Middle frontal gyrus (tissue), 1 donor: ENCODE measurements around the gene CCDC74A.
"Not testable (repeated sequence)": the region's sequence is repeated elsewhere in the genome, so short reads cannot be mapped to it uniquely, and the experiment has no call there.

Source experiments
- DNase-seq: peaks from one replicate; pipeline ENCODE4 v3.0.0-alpha.2; 2015; ENCODE audit warnings: low spot score; ENCODE audit errors: extremely low spot score

Gene CCDC74A

DNA sequence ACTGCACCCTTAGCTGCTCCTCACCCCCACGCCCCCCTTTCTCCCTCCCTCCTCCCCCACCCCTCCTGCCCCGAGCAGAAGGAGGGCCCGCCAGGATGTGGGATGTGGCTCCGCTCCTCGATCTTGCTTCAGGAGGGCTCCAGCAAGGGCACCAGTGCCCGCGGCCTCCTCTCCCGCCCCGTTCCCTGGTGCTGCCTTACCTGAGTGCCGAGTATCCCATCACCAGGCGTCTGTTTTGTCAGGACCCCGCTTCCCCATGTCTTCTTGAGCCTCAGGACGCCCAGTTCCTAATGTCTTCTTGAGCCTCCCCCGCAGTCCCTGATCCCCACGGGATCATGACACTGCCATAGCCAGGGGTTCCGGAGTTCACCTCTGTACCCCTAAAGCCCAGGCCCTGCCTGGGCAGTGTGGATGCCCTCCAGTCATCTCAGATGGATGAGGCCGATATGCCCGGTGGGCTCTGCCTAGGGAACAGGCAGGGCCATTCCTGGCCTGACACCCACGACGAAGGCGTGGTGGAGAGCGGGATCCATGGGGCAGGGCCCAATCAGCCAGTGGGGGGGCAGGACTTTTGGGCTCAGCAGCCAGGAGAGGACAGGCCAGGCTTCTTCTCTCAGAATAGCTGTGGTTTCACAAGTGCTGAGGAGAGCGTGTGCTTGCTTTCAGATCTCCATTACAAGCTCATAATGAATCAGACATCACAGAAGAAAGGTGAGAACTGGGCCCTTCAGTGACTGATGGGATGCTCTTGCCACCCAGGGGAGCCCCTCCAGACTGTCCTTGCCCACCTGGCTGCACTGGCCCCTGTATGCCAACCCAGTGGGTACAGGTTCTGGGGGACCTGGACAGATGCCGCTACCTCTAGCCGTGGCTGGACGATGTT is 1.5 kb downstream of the CCDC74A start:
- not testable (repeated sequence) for DNase-seq

DNA sequence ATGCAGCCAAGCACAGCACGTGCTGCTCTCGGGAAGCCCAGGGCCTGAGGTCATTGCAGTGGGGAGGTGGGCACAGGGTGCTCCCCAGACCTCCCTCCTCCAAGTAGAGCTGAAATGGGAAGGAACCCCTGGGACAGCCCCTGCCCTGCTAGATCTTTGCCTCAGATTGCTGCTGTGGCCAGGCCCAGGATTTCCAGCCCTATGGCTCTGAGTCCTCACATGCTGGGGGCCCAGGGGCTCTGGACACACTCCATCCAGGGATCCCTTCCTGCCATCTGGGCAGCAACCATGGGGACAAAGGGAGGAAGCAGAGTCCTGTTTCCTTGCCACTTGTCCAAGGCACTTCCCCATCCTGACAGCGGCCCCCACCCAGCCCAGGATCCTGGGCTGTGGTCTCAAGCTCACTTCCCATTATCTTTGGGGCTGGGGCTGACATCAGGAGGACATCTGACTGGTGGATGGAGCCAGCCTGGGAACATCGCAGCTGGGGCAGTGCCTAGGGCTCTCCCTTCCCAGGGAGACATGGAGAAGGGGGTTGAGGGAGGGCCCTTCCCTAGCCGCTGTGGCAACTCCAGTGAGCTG is 2.3 kb downstream of the CCDC74A start:
- not testable (repeated sequence) for DNase-seq

DNA sequence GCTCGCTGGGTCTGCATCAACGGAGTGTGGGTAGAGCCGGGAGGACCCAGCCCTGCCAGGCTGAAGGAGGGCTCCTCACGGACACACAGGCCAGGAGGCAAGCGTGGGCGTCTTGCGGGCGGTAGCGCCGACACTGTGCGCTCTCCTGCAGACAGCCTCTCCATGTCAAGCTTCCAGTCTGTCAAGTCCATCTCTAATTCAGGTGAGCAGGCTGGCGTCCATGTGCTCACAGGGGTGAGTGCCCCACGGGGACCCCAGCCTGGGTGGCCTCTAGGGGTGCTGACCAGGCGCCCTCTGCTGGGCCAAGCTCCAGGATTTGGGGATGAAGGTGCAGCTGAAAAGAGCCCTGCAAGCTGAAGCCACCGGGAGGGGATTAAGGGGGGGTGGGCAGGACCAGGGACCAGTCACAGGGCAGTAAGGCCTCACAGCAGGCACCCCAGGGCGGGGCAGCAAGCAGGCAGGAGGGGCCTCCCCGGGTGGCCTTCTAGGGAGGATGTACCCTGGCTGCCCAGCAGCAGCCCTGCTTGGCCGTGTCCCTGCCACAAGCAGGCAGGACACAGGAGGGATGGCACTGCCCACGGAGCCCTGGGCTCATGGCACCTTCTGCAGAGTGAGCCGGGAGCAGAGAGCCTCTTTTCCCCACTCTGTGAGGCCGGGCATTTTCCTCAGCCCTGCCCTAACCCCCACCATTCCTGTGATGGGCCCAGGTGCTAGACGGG is 3.1 kb downstream of the CCDC74A start:
- not testable (repeated sequence) for DNase-seq

DNA sequence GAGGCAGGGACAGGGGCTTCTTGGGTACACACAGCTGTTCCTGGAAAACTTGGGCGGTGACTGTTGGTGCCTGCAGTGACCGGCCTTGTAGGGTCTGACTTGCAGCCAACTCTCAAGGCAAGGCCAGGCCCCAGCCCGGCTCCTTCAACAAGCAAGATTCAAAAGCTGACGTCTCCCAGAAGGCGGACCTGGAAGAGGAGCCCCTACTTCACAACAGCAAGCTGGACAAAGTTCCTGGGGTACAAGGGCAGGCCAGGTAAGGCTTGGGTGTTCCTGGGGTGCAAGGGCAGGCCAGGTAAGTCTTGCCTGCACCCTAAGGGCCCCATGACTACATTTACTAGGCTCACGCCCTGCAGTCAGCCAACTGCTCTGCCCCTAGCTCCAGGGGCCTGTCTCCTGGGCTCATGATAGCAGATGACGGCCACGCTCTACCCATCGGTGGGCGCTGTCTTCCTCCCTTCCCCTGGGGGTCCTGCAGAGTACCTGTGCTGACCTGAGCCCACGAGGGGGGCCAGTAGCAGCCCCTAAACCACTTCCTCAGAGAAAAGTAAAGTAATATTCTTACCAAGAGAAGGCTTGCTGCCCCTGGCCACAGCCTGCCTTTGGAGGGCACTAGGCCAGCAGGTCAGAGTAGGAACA is 4.0 kb downstream of the CCDC74A start:
- not testable (repeated sequence) for DNase-seq

DNA sequence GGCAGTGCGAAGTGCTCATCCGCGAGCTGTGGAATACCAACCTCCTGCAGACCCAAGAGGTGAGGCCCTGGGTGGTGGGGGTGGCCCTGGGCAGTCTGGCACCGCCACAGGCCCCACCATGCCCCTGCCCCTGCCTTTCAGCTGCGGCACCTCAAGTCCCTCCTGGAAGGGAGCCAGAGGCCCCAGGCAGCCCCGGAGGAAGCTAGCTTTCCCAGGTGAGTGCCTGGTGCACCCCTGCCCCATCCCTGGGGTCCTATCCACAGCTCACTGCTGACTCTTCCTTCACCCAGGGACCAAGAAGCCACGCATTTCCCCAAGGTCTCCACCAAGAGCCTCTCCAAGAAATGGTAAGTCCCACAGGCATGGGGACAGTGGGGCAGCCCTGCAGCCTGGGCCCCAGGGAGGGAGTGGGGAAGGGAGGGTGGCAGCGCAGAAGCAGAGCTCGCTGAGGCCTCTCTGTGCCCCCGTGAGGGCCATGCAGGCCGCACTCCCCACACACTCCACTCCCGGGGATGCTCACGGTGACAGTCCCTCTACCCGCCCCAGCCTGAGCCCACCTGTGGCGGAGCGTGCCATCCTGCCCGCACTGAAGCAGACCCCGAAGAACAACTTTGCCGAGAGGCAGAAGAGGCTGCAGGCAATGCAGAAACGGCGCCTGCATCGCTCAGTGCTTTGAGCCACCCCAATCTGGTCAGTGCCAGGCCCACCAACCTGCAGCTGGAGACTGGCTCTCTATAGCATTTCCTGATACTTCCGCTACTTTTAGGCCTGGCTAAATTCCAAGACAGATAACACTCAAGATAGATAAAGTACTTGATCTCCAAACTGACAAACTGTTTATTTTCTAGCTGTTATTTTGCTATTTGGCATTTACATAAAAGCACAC is 5.3 kb downstream of the CCDC74A start:
- not testable (repeated sequence) for DNase-seq

DNA sequence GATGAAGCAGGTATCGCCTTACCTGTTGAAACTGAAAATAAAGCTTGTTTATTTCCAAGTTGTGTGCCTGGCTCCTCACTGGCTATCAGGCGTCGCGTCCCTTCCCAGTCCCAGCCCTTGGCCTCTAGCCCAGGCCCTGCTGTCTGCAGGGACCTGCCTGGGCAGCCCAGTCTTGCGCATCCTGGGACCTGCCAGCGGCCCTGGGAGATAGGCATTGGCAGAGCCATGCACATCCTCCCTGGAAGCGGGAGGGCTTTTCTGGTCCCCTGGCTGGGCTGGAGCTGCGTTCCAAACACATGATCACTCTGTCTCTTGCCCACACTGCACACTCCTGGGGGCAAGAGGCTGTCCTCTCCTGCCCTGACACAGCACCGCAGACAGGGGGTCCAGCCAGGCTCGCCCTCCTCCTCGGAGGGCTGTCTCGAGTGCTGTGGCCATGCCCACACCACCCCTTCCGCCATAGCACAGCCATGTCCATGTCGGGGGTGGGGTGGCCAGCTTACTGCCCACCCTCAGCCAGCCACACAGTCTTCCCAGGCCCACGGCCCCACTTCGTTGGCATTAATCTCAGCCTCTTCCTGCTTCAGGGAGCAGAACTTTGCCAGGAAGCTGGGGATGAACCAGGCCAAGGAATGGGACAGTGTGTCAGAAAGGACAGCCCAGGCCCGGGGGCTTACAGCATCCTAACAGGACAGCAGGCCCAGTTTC is 6.1 kb downstream of the CCDC74A start:
- DNase-seq = not testable (repeated sequence)

DNA sequence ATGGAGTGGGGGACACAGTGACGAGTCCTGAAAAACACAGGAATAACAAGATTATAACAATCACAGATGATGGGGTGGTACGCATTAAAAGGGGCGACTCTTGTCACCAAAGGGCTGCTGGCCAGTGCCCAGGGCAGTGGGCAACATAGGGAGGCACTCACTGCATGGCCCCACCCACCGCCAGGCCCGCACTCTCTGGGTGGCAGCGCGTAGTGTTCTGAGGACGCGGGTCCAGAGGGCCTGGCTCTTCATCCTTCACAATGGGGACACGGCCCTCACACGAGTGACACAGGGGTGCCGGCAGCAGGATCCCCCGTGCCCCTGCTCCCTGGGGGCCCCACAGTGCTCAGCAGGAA is 6.6 kb downstream of the CCDC74A start:
- DNase-seq = not testable (repeated sequence)

DNA sequence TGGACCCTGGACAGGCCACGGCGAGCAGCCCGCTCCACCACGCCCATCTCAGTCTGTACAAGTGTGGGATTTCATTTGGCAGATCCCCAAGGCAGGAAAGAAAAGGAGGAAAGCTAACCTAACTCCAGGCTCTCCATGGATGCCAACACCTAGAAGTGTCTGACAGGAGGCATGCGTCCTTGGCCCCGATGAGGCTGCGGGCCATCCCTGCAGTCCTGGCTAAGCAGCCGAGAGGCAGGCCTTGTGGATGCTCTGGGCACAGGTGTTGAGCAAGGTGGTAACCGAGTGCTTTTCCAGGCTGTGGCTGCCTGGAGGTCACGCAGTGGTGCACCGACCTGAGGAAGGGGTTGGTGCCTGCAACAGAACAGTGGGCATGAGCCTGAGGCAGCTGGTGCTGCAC is 7.3 kb downstream of the CCDC74A start:
- not testable (repeated sequence) for DNase-seq

DNA sequence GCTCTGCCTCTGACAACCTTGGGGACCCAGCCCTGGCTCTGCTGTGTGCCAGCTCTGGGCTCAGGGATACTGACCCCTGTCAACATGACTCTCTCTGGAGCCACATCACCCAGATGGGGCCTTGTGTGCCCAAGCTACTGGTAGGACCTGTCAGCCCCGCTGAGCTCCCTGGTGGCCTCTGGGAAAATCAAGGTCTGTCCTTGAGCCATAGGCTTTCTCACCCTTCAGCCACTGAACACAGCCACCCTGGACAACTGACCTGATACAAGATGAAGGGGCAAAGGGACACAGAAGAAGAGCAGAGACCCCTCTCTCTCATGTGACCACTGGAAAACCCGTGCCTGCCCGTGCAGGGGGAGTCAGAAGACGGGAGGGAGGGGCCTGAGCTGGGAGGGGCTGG is 7.8 kb downstream of the CCDC74A start:
- DNase-seq = no peak

DNA sequence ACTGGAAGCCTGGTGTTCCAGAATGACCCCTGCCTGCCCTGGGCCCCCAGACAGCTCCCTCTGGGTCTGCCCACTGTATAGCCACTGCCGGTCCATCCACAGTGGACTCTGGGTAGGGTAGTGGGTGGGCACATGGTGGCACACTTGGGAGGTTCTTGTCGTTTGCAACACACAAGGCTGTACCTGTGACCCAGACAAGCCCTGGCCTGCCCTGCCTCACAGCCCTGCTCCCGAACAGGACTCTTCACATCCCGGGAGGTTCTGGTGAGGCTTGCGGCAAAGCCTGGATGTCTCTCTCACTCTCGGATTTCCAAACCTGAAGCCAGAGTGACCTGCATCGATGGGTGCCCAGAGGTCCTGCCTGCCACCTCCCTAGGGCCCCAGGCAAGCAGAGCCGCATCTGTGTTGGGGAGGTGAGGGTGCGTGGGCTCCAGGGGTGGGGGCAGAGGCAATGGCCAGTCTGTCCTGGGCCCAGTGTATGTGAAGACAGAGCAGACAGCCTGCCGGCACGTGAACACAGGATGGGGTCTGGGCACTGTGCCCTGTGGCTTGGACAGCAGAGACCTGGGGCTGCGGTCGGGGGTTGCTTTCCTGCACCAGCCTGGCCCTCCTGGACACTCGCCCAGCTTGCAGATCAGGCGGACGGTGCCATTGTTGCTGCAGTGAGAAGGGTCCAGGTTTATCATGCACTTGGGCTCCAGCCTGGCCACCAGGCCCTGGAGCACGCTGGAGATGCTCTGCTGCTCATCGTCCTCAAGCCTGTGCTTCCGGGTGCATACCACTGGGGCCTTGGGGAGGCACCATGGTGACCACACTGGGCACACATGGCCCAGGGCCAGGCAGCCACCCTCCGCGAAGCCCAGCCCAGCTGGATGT is 8.5 kb downstream of the CCDC74A start:
- DNase-seq = not testable (repeated sequence)

DNA sequence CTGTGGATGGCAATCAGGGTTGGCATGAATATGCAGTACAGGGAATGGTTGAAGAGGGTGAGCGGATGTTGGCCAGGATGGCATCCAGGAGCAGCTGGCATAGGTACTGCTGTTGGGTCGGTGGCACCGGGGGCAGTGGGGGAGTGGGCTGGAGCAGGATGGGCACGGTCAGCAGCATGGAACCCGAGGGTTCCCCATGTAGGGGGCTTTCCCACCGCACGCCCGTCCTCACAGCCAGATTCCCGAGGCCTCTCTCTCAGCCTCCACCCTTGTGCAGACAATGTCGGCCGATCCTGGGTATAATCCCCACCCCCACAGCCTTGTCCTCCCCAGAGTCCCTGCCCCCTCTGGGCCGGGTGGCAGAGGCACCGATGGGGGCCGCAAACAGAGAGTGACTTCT is 9.2 kb downstream of the CCDC74A start:
- not testable (repeated sequence) for DNase-seq

DNA sequence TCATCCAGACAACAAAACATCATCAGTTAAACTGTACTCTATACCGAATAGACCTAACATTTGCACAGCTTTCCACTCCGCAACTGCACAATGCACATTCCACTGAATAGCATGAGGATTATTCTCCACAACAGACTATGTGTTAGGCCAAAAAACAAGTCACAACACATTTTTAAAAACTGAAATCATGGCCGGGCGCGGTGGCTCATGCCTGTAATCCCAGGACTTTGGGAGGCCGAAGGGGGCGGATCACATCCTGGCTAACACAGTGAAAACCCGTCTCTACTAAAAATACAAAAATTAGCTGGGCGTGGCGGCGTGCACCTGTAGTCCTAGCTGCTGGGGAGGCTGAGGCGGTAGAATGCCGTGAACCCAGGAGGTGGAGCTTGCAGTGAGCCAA is 11.2 kb downstream of the CCDC74A start:
- DNase-seq = not testable (repeated sequence)

DNA sequence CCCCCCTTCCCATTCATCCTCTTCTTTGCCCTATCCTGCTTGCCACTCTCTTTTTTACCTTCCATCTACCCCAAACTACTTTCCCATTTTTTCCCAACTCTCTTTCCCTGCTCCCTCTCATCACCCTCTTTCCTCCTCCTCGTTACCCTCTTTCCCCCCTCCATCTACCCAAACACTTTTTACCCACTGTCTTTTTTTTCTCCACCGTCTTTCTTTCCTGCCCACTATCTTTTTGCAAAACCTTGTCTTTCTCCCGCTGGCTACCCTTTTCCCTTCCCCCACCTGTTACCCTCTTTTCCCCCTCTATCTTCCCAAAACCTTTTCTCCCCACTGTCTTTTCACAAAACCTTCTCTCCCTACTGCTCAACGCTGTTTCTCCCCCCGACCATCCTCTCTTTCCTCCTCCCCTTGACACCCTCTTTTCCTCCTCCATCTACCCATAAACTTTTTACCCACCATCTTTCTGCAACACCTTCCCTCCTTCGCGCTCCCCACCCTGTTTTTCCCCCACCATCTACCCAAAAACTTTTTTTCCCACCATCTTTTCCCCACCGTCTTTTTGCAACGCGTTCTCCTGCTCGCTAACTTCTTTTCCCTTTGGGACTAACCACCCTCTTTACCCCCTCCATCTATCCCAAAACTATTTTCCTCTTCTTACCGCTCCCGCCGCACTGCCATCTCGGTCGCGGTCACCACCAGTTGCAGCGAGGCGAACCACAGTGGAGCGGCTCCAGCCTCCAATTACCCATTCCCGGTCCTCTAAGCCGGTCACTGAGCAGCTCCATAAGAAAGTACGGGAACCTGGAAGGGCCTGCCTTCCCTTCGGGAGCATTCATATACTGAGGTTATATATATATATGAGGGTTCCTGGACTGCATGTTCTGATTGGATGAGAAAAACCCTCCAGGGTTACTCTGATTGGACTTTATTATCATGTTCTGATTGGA is 15.0 kb downstream of the CCDC74A start:
- DNase-seq = no peak

DNA sequence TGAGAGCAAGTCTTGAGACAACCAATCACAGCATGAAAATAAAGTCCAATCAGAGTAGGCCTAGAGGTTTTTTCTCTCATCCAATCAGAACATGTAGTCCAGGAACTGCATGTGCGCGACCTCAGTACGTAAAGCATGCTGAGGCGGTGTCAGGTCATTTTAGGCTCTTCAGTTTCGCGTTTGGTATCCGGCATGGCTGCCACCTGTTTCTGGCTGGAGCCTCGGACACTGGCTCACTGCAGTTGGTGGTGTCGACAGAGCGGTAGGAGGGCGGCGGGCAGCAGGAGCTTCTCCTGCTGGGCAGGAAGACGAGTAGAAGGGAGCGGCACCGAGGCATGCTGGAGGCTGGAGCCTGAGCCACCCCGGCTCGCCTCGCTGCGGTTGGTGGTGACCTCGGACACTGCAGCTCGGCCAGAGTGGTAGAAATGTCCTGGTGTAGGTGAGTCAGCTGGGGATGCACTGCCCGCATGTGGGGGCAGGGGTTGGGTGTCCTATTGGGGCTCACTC is 15.8 kb downstream of the CCDC74A start:
- no peak for DNase-seq

DNA sequence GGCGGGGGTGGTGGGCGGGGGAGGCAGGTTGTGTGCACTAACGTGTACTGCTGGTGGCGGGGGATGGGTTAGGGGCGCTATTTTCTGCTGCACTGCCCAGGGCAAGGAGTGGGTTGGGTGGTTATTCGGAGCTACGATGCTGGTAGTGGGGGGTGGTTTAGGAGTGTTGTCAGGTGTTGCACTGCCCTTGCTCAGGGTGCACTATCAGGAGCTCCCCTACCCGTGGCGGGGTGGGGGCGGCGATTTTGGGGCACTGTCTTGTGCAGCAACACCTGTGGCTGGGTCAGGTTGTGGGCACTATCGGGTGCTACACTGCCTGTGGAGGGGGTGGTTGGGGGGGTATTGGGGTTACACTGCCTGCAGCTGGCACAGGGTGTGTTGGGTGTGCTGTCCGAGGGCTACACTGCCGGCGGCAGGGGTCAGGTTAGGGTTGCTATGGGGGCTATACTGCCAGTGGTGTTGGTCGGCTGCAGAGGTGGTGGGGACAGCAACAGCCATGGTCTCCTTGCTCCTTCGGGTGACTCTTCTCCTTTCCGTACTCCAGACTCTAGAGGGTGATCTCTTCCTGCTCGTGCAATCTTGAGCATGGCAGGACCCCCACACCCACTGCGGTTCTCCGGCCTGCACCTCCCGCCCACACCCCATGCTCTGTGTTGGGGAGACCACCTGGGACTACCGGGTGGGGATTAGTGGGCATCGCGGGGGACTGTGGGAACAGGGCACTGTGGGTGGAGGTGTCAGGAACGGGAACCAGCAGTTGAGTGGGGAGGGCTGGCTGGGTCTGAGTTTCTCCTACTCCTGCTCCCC is 16.5 kb downstream of the CCDC74A start:
- not testable (repeated sequence) for DNase-seq

DNA sequence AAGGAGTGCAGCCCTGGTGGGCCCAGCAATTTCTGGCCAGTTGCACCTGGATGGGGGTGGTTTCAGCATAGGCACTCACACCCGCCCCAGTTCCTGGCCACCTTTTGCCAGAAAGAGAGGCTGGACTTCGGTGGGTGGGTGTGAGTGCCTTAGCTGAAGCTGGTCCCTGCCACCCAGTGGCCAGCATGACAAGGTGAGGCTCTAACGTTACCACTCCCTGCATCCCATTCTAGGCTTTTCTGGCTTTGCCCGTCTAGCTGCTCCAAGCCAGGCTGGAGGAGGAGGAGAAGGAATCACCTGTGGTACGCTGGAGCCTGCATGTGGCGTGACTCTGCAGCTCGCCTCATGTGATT is 17.1 kb downstream of the CCDC74A start:
- not testable (repeated sequence) for DNase-seq

DNA sequence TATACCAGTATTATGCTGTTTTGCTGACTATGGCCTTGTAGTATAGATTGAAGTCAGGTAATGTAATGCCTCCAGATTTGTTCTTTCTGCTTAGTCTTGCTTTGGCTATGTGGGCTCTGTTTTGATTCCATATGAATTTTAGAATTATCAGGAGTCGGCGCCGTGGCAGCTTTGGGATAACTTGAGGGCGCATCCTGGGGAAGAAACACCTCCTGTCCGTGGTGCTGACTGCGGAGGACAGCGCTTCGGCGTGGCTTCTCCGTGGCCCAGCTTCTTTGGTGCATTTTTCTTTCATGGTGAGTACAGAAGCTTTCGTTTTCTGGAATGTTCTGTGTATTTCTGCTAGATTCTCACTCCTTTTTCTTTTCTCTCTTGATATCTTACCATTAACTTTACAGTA is 25.2 kb downstream of the CCDC74A start:
- DNase-seq = no peak
